GM20000 (cell line): ENCODE data around the gene LGALS1.
A peak's percentile ranks its signal among the peaks of the same experiment; 100 is the strongest.

Source experiments
- DNase-seq: peaks from one replicate; pipeline ENCODE4 v3.0.0; 2012; ENCODE audit warnings: low spot score
- TF ChIP-seq, protein P1 (sequence below): IDR thresholded peaks from 2 replicates; pipeline ENCODE4 v1.5.1; 2012; ENCODE audit warnings: mild to moderate bottlenecking, control low read depth; ENCODE audit errors: extremely low read depth, missing control alignments

The LGALS1 gene

DNA sequence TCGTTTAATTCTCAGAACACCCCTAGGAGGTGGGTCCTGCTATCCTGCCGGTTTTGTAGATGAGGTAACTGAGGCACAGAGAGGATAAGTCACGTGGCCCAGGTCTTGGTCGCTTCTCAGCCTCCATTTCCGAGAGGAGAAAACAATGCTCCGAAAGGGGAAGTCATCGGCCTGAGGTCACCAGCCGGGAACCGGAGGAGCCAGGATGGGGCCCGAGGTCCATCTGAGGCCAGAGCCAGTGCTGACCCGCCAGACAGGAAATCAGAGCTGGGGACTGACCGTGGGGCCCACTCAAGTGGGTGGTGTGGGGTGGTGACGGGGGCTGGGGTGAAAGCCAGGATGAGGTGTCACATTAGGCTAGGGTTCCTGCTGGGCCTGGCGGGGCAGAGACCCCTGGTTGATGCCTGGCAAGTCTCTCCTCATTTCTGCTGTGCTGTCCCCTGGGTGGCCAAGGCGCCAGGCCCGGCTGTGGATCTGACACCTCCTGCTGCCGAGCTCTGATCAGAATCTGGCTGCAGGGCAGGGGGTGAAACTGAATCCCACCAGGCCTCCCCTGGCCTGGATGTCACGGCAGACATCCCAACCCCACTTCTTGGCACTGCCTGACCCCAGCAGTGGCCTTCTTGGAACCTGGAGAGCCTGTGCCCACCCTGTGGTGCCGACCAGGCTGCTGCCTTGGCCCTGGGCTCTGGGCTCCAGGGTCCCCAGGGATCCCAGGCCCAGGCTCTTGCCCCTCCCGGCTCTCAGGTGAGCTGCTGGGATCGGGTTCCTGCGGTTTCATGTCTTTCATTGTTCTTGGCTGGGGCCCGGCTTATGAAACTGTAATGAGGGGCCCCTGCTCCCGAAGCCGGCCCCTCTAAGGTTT lies 33.4 kb downstream of the LGALS1 start:
- TF ChIP-seq, protein P1, sequence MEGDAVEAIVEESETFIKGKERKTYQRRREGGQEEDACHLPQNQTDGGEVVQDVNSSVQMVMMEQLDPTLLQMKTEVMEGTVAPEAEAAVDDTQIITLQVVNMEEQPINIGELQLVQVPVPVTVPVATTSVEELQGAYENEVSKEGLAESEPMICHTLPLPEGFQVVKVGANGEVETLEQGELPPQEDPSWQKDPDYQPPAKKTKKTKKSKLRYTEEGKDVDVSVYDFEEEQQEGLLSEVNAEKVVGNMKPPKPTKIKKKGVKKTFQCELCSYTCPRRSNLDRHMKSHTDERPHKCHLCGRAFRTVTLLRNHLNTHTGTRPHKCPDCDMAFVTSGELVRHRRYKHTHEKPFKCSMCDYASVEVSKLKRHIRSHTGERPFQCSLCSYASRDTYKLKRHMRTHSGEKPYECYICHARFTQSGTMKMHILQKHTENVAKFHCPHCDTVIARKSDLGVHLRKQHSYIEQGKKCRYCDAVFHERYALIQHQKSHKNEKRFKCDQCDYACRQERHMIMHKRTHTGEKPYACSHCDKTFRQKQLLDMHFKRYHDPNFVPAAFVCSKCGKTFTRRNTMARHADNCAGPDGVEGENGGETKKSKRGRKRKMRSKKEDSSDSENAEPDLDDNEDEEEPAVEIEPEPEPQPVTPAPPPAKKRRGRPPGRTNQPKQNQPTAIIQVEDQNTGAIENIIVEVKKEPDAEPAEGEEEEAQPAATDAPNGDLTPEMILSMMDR: no peak
- no peak for DNase-seq

DNA sequence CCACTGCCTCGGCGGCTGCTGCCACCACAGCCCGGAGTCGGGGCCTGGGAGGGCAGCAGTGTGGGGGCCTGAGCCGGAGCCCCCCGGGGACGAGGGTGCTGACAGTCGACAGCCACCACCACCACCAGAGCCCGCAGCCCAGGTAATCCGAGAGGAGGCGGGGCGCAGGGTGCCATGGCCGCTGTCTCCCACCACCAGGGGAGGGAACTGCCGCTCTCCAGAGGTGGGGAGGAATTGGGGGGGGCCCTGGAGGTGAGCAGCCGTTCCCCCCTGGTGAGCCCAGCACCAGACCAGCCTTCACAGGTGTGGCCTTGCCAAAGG lies 34.0 kb downstream of the LGALS1 start:
- DNase-seq: no peak
- TF ChIP-seq, protein P1: no peak

DNA sequence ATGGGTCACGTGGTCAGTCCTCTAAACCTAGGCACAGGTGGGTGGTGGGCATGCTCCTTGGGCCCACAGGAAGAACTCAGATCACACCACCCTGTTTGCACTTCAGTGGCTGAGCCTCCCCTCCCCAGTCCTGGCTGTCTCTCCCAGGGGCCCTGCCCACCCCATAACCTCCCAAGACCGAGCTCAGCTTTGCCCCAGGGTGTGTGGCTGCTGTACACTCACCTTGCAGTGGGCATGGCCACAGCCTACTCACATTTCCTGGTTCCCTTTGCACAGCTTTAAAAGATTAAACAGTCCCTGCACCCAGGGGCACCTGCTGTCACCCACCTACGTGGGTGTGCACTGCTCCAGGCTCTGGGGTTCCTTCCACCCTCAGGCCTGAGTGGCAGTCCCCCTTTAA lies 35.2 kb downstream of the LGALS1 start:
- TF ChIP-seq, protein P1: no peak
- DNase-seq: peak; percentile 14

DNA sequence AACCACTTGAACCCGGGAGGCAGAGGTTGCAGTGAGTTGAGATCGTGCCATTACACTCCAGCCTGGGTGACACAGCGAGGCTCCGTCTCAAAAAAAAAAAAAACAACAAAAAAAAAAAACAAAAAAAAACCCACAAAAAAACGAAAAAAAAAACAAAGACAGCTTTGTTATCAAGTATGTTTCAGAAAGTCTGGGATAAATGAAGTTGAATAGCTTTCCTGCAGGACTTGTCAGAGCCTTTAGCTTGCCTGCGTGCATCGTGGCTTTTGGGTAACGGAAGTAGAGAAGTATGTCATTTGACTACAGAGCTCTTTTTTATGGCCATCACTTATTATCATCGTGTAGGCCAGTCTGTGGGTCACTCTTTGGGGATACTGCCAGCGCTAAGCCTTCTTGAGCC lies 36.1 kb downstream of the LGALS1 start:
- TF ChIP-seq, protein P1: no peak
- DNase-seq: no peak

DNA sequence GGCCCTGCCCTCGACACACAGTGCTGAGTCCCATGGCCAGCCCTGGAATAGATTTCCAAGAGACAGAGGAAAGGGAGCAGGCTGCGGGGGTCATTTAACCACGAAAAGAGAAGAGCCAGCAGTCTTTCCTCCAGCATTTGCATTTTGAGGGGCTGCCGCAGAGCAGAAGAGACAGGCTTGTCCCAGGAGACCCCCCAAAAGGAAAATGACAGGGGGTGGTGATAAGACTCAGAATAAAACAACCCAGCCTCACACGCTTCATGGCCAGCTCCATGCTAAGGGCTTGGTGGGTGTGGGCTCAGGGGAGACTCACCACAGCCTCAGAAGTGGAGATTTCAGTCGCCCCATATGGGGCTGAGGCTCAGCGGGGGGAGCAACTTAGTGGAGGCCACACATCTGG lies 38.3 kb downstream of the LGALS1 start:
- TF ChIP-seq, protein P1: no peak
- no peak for DNase-seq

DNA sequence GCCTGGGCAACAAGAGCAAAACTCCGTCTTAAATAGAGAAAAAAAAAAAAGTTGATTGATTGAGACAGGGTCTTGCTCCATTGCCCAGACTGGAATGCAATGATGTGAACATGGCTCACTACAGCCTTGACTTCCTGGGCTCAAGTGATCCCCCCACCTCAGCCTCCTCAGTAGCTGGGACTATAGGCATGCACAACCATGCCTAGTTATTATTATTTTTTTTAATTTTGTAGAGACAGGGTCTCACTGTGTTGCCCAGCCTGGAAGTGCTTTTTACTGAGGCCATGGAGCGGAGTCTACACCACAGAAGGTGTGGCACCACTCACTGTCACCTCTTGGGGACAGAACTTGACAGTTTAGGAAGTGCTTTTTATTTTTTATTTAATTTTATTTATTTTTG lies 39.2 kb downstream of the LGALS1 start:
- DNase-seq: no peak
- TF ChIP-seq, protein P1: no peak

DNA sequence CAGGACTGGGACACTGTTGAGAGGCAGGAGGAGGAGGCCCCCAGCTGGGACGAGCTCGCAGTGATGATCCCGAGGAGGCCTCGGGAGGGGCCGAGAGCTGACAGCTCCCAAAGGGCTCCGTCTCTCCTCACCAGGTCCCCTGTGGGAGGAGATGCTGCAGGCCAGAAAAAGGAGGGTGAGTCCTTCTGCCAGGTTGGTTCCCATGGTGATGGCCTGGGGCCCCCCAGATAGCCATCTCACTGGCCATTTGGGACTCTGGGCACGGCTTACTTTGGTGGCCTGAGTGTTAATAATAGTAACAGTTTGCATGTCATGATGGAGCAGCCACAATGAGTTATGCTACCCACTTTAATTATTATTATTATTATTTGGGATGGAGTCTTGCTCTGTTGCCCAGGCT lies 40.3 kb downstream of the LGALS1 start:
- DNase-seq: no peak
- TF ChIP-seq, protein P1: no peak
